IMR-90 (cell line): ENCODE data around the gene CNKSR3. TPM values are rescaled to one million over a fixed set of nuclear protein-coding genes. Genes with fewer than 3 reads are reported as not detected.

Experiments
- ATAC-seq: fragments of 200-7000 bp; cut with Tn5 transposase; 2 replicates; pipeline ENCODE4 v1.9.1; 2020; ENCODE audit warnings: low read depth, mild to moderate bottlenecking, moderate library complexity
- BruUV-seq: library from RNA; stranded (reverse); fragments of 400-500 nt; replicated peaks from 2 replicates; lab custom pipeline; 2021; lab: Mats Ljungman, UMichigan
- CTCF ChIA-PET: fragments of 300-600 bp; formaldehyde crosslinking; extraction: SDS; loops from one replicate; lab custom pipeline; 2021; ENCODE audit warnings: antibody characterized with exemption; lab: Yijun Ruan, JAX
- POLR2A ChIA-PET: fragments of 300-600 bp; sonication (Branson Sonifier 250); formaldehyde crosslinking; loops from one replicate; lab custom pipeline; 2022; ENCODE audit warnings: antibody characterized with exemption; ENCODE audit not compliant: unreplicated experiment; lab: Charles Lee
- DNase-seq: peaks from one replicate; pipeline ENCODE4 v3.0.0; 2013
- H2AFZ ChIP-seq: replicated peaks from 2 replicates; pipeline ENCODE3; 2013; ENCODE audit warnings: low read length, mild to moderate bottlenecking; ENCODE audit not compliant: poor library complexity
- H2AK5ac ChIP-seq: 2 replicates; pipeline ENCODE4 v1.6.1; 2013; ENCODE audit warnings: low read depth, low read length, inconsistent platforms
- H2AK9ac ChIP-seq: replicated peaks from 2 replicates; pipeline ENCODE3; 2013; ENCODE audit warnings: mild to moderate bottlenecking, low read depth, low read length, moderate library complexity; ENCODE audit not compliant: poor library complexity
- H2BK120ac ChIP-seq: 2 replicates; pipeline ENCODE4 v1.6.1; 2013; ENCODE audit warnings: low read depth, low read length, inconsistent platforms
- H2BK15ac ChIP-seq: 3 replicates; pipeline ENCODE4 v1.6.1; 2013; ENCODE audit warnings: low read depth, low read length, inconsistent platforms
- H2BK20ac ChIP-seq: 2 replicates; pipeline ENCODE4 v1.6.1; 2013; ENCODE audit warnings: low read depth, mild to moderate bottlenecking, inconsistent platforms, low read length, moderate library complexity
- H2BK5ac ChIP-seq: 2 replicates; pipeline ENCODE4 v1.6.1; 2013; ENCODE audit warnings: mild to moderate bottlenecking, low read depth, low read length, inconsistent platforms; ENCODE audit not compliant: poor library complexity, severe bottlenecking
- H3K14ac ChIP-seq: replicated peaks from 2 replicates; pipeline ENCODE4 v1.6.1; 2013; ENCODE audit warnings: low read depth, low read length, inconsistent platforms
- H3K18ac ChIP-seq: 2 replicates; pipeline ENCODE4 v1.6.1; 2013; ENCODE audit warnings: low read depth, low read length, control low read depth
- H3K23ac ChIP-seq: 2 replicates; pipeline ENCODE4 v1.6.1; 2013; ENCODE audit warnings: low read depth, low read length, inconsistent platforms
- H3K27ac ChIP-seq: 2 replicates; pipeline ENCODE4 v1.5.1; 2013; ENCODE audit warnings: mild to moderate bottlenecking, control low read depth, low read length; ENCODE audit not compliant: insufficient read depth
- H3K27me3 ChIP-seq: 2 replicates; pipeline ENCODE4 v1.6.1; 2013; ENCODE audit warnings: low read length; ENCODE audit not compliant: control insufficient read depth, insufficient read depth
- H3K36me3 ChIP-seq: 2 replicates; pipeline ENCODE4 v1.6.1; 2013; ENCODE audit warnings: low read length, mixed read lengths; ENCODE audit not compliant: control insufficient read depth, insufficient read depth
- H3K4ac ChIP-seq: 2 replicates; pipeline ENCODE4 v1.6.1; 2013; ENCODE audit warnings: low read depth, low read length, inconsistent platforms
- H3K4me1 ChIP-seq: 2 replicates; pipeline ENCODE4 v1.6.1; 2013; ENCODE audit warnings: low read length, mixed read lengths; ENCODE audit not compliant: control insufficient read depth, insufficient read depth
- H3K4me2 ChIP-seq: 2 replicates; pipeline ENCODE4 v1.6.1; 2013; ENCODE audit warnings: low read depth, mild to moderate bottlenecking, control low read depth, low read length, moderate library complexity
- H3K4me3 ChIP-seq: 2 replicates; pipeline ENCODE4 v1.5.1; 2013; ENCODE audit warnings: low read depth, mild to moderate bottlenecking, control low read depth, low read length, moderate library complexity; ENCODE audit not compliant: insufficient read depth
- H3K56ac ChIP-seq: 2 replicates; pipeline ENCODE4 v1.6.1; 2013; ENCODE audit warnings: low read length, inconsistent platforms; ENCODE audit not compliant: insufficient read depth; ENCODE audit errors: extremely low read depth
- H3K79me1 ChIP-seq, 2 experiments: 2 replicates each; pipeline ENCODE4 v1.6.1; 2013; ENCODE audit warnings: low read length in 2 of 2, inconsistent platforms in 1 of 2, low read depth in 1 of 2
- H3K9ac ChIP-seq: 2 replicates; pipeline ENCODE4 v1.6.1; 2013; ENCODE audit warnings: low read depth, low read length, control low read depth
- H3K9me1 ChIP-seq: 2 replicates; pipeline ENCODE4 v1.6.1; 2013; ENCODE audit warnings: low read length, inconsistent platforms; ENCODE audit not compliant: insufficient read depth
- H3K9me3 ChIP-seq: 2 replicates; pipeline ENCODE4 v1.6.1; 2013; ENCODE audit warnings: low read length; ENCODE audit not compliant: control insufficient read depth, insufficient read depth
- H4K20me1 ChIP-seq: 2 replicates; pipeline ENCODE4 v1.6.1; 2013; ENCODE audit warnings: low read length, inconsistent platforms; ENCODE audit not compliant: insufficient read depth
- H4K5ac ChIP-seq: 2 replicates; pipeline ENCODE4 v1.6.1; 2013; ENCODE audit warnings: mild to moderate bottlenecking, low read depth, low read length, control low read depth
- H4K8ac ChIP-seq, 2 experiments: 2 replicates each; pipeline ENCODE4 v1.6.1; 2013; ENCODE audit warnings: low read depth in 2 of 2, low read length in 2 of 2, control low read depth in 1 of 2, inconsistent platforms in 1 of 2
- H4K91ac ChIP-seq: 2 replicates; pipeline ENCODE4 v1.6.1; 2013; ENCODE audit warnings: low read depth, low read length, inconsistent platforms; ENCODE audit not compliant: insufficient read depth
- BHLHE40 ChIP-seq: fragments of 150-350 bp; IDR thresholded peaks from 2 replicates; pipeline ENCODE4 v1.6.1; 2016; ENCODE audit warnings: mild to moderate bottlenecking, low read depth, low read length
- CEBPB ChIP-seq: IDR thresholded peaks from 2 replicates; pipeline ENCODE4 v1.6.1; 2012; ENCODE audit warnings: low read depth, low read length, improper control_type of control experiment
- CHD1 ChIP-seq: IDR thresholded peaks from 2 replicates; pipeline ENCODE4 v1.6.1; 2012; ENCODE audit warnings: low read depth, low read length, improper control_type of control experiment
- FOS ChIP-seq: fragments of 150-350 bp; IDR thresholded peaks from 2 replicates; pipeline ENCODE4 v1.6.1; 2016; ENCODE audit warnings: low read depth, low read length
- MAFK ChIP-seq: IDR thresholded peaks from 2 replicates; pipeline ENCODE4 v1.6.1; 2012; ENCODE audit warnings: low read depth, low read length, improper control_type of control experiment
- MXI1 ChIP-seq: IDR thresholded peaks from 2 replicates; pipeline ENCODE4 v1.6.1; 2012; ENCODE audit warnings: low read depth, mild to moderate bottlenecking, low read length, moderate library complexity, borderline replicate concordance
- NFE2L2 ChIP-seq: fragments of 150-350 bp; IDR thresholded peaks from 2 replicates; pipeline ENCODE4 v1.6.1; 2016; ENCODE audit warnings: low read depth, mild to moderate bottlenecking, low read length
- POLR2A ChIP-seq: IDR thresholded peaks from 2 replicates; pipeline ENCODE4 v1.6.1; 2012; ENCODE audit warnings: mild to moderate bottlenecking, low read depth, low read length
- RCOR1 ChIP-seq: IDR thresholded peaks from 2 replicates; pipeline ENCODE4 v1.6.1; 2012; ENCODE audit warnings: mild to moderate bottlenecking, low read length, improper control_type of control experiment; ENCODE audit not compliant: insufficient replicate concordance
- RFX5 ChIP-seq: IDR thresholded peaks from 2 replicates; pipeline ENCODE4 v1.8.0; 2012; ENCODE audit warnings: low read depth, mild to moderate bottlenecking, low read length, moderate library complexity
- WGBS, 2 experiments: methylation state at CpG; one replicate each; pipeline versions ENCODE4 v1.1.5 to v1.1.7; 2013; ENCODE audit warnings: missing lambda C conversion rate in 2 of 2; ENCODE audit not compliant: insufficient read length in 1 of 2; ENCODE audit errors: extremely low coverage in 2 of 2; 5-methylcytosine and 5-hydroxymethylcytosine counted together
- dilution Hi-C: fragments of 300-500 bp; cut with HindIII; formaldehyde crosslinking; loops from one replicate; pipeline ENCODE4 v1.14.3; 2018; ENCODE audit warnings: low sequenced_read_pairs; ENCODE audit not compliant: unreplicated experiment
- in situ Hi-C: fragments of 300-500 bp; cut with MboI; formaldehyde crosslinking; loops from 3 replicates; pipeline ENCODE4 v1.14.3; 2019; ENCODE audit warnings: low sequenced_read_pairs, inconsistent platforms, mixed read lengths
- intact Hi-C: fragments of 100-400 bp; cut with micrococcal nuclease; formaldehyde crosslinking; loops from 2 replicates; pipeline ENCODE4 v1.10.0; 2022
- polyA plus RNA-seq, 3 experiments: library from polyadenylated mRNA; depleted of rRNA; stranded (reverse); fragments of >200 nt; gene quantifications; 2 replicates each; pipeline ENCODE4 v1.2.3, GENCODE V29; 2012; ENCODE audit warnings: low replicate concordance in 1 of 3
- total RNA-seq: library from RNA; depleted of rRNA; stranded (reverse); fragments of >200 nt; gene quantifications from 2 replicates; pipeline ENCODE4 v1.2.3, GENCODE V29; 2012
- TF ChIP-seq, protein P1 (sequence below): fragments of 150-350 bp; IDR thresholded peaks from 2 replicates; pipeline ENCODE4 v1.6.1; 2016; ENCODE audit warnings: low read depth, mild to moderate bottlenecking, low read length, moderate library complexity, borderline replicate concordance
- TF ChIP-seq, protein P2 (sequence below): conservative IDR thresholded peaks from 2 replicates; pipeline ENCODE4 v1.5.1; 2012; ENCODE audit warnings: mild to moderate bottlenecking, low read depth, low read length, improper control_type of control experiment

CNKSR3 gene
- total and polyA plus RNA-seq, 2 of the 4 experiments (the other 2 are of a cell fraction), result 6.7 to 15.8 TPM

DNA sequence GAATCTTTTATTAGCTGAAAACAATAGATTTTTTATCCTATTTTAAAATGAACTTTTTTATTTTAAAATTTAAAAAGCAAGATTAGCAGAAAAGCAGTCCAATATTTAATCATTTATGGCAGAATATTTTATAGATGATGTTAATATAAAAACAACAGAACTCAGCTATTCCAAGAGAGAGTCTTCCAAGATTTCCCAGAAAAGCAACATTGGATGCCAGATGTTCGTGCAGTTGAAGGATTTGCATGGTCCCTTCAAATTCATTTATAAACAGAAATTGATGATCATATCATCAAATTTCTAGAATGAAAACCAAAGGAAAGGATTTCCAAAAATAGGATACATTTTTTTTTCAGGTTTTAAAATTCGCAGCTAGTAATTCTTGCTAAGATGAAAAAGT lies 25.4 kb upstream of the CNKSR3 start:
- Histone ChIP-seq H3K4me1 (no peaks in the 10 kb centered on the region; the same call in 1 of the 2 replicates), H3K27me3 (no peaks in the 10 kb centered on the region; the same call in 1 of the 2 replicates), H3K36me3 (no peaks in the 10 kb centered on the region), H2BK15ac (no peak overlapping the region), H2AFZ (no peak overlapping the region), H2BK120ac (no peak overlapping the region), H3K79me1 (no peaks in the 10 kb centered on the region), H2BK20ac (no peak overlapping the region), H4K8ac (no peak overlapping the region), H3K14ac (no peak overlapping the region), H3K9me3 (no peaks in the 10 kb centered on the region), H3K56ac (no peak overlapping the region), H3K23ac (no peak overlapping the region), H3K4me2 (no peak overlapping the region), H4K20me1 (no peaks in the 10 kb centered on the region), H3K4me3 (no peak overlapping the region), H4K91ac (no peak overlapping the region), H2AK5ac (no peak overlapping the region), H2AK9ac (no peak overlapping the region), H3K4ac (no peak overlapping the region), H3K18ac (no peak overlapping the region), H3K27ac (no peak overlapping the region), H3K9me1 (no peaks in the 10 kb centered on the region), H4K5ac (no peak overlapping the region), H2BK5ac (no peak overlapping the region), H3K9ac (no peak overlapping the region)
- TF ChIP-seq MAFK (no peak), CHD1 (no peak), FOS (no peak), BHLHE40 (no peak), RFX5 (no peak), CEBPB (no peak), NFE2L2 (no peak), POLR2A (no peak), MXI1 (no peak), RCOR1 (no peak)
- TF ChIP-seq, protein P1, sequence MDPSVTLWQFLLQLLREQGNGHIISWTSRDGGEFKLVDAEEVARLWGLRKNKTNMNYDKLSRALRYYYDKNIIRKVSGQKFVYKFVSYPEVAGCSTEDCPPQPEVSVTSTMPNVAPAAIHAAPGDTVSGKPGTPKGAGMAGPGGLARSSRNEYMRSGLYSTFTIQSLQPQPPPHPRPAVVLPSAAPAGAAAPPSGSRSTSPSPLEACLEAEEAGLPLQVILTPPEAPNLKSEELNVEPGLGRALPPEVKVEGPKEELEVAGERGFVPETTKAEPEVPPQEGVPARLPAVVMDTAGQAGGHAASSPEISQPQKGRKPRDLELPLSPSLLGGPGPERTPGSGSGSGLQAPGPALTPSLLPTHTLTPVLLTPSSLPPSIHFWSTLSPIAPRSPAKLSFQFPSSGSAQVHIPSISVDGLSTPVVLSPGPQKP, result no peak
- TF ChIP-seq, protein P2, sequence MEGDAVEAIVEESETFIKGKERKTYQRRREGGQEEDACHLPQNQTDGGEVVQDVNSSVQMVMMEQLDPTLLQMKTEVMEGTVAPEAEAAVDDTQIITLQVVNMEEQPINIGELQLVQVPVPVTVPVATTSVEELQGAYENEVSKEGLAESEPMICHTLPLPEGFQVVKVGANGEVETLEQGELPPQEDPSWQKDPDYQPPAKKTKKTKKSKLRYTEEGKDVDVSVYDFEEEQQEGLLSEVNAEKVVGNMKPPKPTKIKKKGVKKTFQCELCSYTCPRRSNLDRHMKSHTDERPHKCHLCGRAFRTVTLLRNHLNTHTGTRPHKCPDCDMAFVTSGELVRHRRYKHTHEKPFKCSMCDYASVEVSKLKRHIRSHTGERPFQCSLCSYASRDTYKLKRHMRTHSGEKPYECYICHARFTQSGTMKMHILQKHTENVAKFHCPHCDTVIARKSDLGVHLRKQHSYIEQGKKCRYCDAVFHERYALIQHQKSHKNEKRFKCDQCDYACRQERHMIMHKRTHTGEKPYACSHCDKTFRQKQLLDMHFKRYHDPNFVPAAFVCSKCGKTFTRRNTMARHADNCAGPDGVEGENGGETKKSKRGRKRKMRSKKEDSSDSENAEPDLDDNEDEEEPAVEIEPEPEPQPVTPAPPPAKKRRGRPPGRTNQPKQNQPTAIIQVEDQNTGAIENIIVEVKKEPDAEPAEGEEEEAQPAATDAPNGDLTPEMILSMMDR, result no peak
- ATAC-seq (no peak), DNase-seq (no peak)
- dilution Hi-C loops (no loop called here), in situ Hi-C loops (no loop called here), intact Hi-C loops (no loop called here)
- POLR2A ChIA-PET, result no interaction called here
- CTCF ChIA-PET, result interaction anchor here (1.1 to 1.2 kb wide), 2 partner anchors 10 to 20 kb away, joined by 3 to 4 read pairs; no protein-coding TSS in a partner anchor
- BruUV-seq, result no TSS peak
- WGBS, 2 experiments, result no CpG with 5 or more reads among the region's 2 CpGs
